Stimulated activated CD4-positive, alpha-beta T cell treated with anti-CD3 and anti-CD28 coated beads, Interleukin-12 subunit alpha, Interleukin-12 subunit beta, amount 100 ng/mL, for 24 hours (primary cell): ENCODE data around the gene CRNKL1.

Source experiments
- DNase-seq, 2 experiments: peaks; one replicate each; pipeline ENCODE4 v3.0.0-alpha.2; 2020; ENCODE audit warnings: low read depth in 2 of 2

Gene CRNKL1

DNA sequence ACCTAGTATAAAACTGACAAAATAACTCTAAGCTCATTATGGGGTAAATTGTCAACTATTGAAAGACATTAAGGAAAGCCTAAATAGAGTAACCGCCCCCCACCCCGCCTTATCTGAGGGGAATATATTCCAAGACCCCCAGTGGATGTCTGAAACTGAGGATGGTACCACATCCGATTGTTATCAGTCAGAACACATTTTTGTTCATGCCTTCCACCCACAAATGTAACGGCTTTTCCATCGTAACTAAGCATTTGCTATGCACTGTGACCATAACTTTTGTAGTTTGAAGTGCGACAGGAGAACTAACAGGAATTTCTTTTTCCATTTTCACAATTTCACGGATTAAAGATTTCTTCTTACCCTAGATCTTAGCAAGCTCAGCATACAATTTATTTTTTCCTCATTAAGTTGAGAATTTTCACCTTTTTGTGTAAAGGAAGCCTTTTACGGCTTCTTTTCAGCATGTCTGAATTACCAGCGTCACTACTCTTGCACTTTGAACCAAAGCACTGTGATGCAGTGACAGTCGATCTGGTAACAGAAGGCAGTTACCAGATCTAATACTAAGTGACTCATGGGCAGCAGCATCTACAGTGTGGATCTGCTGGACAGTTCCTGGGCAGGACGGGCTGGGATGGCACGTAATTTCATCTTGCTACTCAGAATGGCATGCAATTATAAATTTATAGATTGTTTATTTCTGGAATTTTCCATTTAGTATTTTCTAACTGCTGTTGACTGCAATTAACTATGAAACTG lies 11.9 kb upstream of the CRNKL1 start:
- DNase-seq = no peak

- DNase-seq = no peak
Measured at GRCh38 chr20:20060234-20060998, 8.2 kb upstream of the CRNKL1 start.

GRCh38 chr20:20051767-20052073 lies 546 bp downstream of the CRNKL1 start:
- no peak for DNase-seq

DNA sequence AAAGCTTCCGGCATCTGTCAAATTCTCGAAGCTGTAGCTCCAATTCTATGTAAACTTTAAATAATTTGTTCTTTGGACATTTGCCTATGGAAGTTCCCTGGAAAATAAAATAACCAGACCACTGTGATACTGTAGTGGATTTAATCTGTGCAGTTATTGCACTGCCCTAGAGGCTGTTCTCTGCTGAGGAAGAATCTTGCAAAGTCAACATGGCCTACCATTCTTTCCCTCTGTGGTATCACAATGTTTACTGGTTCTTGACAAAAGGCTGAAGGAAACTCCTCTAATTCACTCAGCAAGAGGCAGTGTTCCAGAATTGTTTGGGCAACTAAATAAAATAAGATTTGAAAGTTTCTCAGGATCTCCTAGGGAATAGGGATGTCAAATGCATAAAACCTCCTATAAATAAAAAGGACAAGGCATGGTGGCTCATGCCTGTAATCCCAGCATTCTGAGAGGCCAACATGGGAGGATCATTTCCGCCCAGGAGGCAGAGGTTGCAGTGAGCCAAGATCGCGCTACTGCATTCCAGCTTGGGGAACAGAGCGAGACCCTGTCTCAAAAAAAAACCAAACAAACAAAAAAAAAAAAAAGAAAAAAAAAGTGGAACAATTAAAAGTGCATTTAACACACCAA lies 12.4 kb downstream of the CRNKL1 start:
- no peak for DNase-seq

GRCh38 chr20:20038586-20038985 lies 13.7 kb downstream of the CRNKL1 start:
- no peak for DNase-seq

DNA sequence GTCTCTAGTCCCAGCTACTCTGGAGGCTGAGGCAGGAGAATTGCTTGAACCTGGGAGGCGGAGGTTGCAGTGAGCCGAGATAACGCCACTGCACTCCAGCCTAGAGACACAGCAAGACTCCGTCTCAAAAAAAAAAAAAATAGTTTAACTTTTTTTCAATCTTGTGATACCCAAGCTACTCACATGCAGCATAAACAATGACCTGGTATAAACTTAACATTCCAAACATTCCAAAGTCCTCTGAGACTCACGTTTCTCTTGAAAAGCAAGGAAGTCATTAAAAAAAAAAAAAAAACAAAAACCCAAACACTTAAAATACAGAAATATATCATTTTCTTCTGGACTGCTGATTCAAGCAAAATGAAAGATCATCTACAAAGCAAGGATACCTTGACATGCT lies 14.3 kb downstream of the CRNKL1 start:
- DNase-seq = no peak

DNA sequence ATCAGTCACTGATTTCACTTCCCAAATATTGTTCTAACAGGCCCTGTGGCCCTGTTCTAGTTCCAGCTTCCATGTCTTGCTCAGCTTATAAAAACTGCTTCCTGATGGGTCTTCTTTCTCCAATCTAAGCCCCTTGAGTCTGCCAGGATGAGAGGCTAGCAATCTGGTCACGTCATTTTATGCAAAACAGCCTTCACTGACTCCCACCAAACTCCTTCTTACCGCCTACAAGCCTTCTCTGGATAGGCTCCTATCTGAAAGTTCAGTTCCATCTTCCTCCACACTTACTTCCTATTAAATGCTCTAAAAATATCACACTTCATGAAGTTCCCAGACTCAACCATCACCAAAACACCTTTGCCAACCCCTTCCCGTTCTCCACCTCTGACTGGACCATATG lies 15.5 kb downstream of the CRNKL1 start:
- no peak for DNase-seq

DNA sequence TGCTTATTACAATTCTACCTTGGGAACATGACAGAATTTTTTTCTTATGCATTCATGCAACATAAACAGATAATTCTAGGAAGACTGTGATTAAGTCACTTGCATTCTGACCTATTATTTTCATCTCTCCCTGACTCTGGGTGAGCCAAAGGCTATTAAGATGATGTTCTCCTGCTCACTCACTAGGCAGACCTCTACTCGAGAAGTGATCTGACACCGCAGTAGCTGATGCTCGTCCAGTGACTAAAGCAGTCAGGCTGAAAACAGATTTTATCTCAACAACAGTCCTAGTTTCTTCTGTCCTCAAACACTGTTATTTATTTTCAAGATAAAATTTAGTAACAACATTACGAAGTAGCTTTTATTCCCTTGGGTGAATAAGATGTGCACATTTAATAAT lies 17.8 kb downstream of the CRNKL1 start:
- DNase-seq = no peak

DNA sequence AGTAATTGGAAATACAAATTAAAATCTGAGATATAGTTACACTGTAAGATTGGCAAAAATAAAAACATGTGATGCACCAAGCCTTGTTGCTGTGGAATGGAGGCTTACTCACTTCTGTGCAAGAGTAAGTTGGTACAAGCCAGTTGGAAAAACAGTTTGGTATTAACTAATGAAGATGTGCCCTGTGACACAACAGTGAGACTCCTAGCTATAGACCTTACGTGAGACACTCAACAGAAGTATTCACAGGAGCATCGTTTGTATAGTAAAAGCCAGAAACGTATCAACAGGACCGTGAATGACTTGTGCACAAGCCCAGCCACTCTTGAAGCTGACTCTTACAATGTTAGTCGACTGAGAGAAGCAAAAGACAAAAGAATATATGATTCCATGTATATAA lies 20.5 kb downstream of the CRNKL1 start:
- DNase-seq = no peak

- DNase-seq = no peak
Measured at GRCh38 chr20:20027284-20027683, 25.0 kb downstream of the CRNKL1 start.

DNA sequence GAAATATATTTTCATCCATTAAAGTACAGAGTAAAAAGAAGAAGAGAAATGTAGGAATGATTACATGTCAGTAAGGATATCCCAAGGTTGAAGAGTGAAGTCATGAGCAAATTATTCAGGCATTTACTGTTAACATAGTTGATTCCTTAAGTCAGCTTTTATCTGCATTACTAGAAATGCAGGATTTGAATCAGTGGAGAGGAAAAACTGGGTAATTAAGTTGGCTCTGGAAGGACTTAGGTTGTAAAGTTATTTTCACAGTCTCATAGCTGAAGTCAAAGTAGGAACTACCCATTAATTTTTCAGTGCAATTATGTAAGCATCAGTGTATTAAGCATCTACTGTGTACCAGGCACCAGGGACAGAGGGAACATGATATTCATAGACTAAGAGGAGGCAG lies 27.3 kb downstream of the CRNKL1 start:
- DNase-seq = no peak

DNA sequence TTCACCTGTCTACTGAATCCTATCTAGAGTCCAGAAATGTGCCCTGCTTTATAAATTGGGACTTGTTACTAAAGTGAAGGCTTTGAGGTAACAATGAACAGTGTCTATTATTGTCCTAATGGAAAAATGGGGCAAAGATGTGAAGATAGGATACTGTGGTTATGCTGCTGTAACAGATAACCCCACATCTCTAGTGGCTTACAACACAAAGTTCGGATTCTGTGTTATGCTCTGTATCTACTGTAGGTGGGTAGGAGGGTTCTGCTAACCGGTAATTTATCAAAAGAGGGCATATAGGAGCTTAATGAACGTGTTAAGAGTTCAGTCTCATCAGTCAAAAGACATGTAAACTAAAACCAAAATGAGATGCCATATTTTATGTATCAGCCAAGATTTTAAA lies 28.9 kb downstream of the CRNKL1 start:
- DNase-seq = no peak

- DNase-seq = no peak
Measured at GRCh38 chr20:20022498-20022897, 29.8 kb downstream of the CRNKL1 start.

DNA sequence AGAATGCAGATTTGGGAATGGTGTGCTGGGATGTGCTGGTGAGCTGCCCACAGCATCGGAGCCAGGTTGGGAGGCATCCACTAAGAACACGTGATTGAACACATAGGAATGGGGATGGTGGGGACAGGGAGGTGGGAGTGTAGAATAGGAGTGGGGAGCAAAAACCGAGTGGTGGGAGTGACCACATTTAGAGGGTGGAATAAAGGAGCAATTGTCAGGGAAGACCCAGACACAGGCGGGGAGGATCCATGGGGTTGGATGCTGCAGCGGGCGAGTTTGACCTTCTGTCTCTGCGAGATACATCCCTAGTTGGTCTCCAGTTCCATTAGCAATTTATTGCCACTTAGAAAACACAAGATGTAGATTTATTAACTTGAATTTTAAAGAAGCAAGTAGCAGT lies 30.4 kb downstream of the CRNKL1 start:
- no peak for DNase-seq

- DNase-seq = no peak
Measured at GRCh38 chr20:20020908-20021307, 31.4 kb downstream of the CRNKL1 start.

DNA sequence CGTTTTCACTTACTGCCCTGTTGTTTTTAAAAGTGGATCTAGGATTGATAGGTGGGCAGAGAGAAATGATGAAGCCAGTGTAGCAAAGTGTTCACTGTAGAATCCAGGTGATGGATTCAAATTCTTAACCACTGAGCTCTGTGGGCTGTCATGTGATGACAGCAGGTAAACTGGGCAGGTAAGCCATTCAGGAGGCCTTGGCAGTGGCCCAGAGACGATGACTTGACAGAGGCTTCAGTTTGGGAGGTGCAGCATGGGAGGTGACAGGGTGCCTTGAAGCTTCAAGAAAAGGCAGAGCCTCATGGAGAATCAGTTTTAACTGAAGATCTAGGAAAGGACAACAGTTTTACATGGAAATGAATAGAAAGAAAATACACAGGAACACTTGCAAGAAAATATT lies 33.1 kb downstream of the CRNKL1 start:
- DNase-seq = no peak

GRCh38 chr20:20018366-20018765 lies 33.9 kb downstream of the CRNKL1 start:
- no peak for DNase-seq

DNA sequence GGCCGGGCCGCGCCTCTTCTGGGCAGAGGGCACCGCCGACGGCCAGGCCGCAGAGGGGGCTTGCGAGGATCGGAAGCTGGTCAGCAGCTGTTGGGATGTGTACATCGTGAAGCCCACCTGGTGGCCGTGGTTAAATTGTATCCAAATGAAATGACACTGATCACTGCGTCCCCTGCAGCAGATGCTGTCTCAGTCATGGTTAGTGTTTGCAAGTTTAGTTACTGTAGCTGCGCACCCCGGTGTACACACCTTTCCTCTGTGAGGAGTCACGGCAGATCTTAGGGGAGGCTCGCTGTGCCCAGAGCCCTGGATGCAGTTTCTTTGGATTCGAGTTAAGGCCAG lies 34.5 kb downstream of the CRNKL1 start:
- DNase-seq = no peak

- DNase-seq = peak; percentile 84 to 89
Measured at GRCh38 chr20:20017001-20017843, 35.0 kb downstream of the CRNKL1 start, which contains the start of gene NAA20. Gene NAA20, plus strand, starts transcription at chr20:20017362. Its CDS starts 35 bp downstream, at chr20:20017397.

- no peak for DNase-seq
Measured at GRCh38 chr20:20014659-20015058, 37.6 kb downstream of the CRNKL1 start.

DNA sequence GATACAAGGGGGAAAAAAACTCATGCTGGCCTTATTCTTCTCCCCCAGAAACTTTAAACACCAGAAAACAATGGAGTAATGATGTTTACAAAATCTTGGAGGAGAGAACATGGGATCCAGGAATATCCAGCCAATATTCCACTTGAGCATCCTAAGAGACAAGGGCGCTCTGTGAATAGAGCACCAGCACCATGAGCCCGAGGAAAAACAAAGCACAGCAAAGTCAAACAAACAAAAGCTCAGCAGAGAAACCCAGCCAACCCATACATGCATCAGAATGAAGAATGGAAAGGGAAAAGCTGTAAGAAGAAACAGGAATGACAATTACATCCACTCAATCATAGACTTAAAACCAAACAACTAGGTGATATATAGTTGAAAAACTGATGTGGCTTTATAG lies 39.7 kb downstream of the CRNKL1 start:
- DNase-seq = no peak
